ENCODE results near the gene FAM53A.

FAM53A gene

GRCh38 chr4:1683736-1684505, at the start of gene FAM53A:
Gene FAM53A (minus strand): TSS chr4:1684313. CDS start chr4:1668741, 15,572 bp downstream.
- DNase-seq (ENCODE audit: low read depth in 3 of 3), result peak in 1 of 3 donors; percentile 19

- no peak for DNase-seq (ENCODE audit: low read depth in 3 of 3)
Measured at GRCh38 chr4:1732911-1733310, 48.8 kb upstream of the FAM53A start.

GRCh38 chr4:1731180-1731579, 47.1 kb upstream of the FAM53A start:
- DNase-seq (ENCODE audit: low read depth in 3 of 3), result no peak

GRCh38 chr4:1730532-1731135, 46.5 kb upstream of the FAM53A start:
- no peak for DNase-seq (ENCODE audit: low read depth in 3 of 3)

- no peak for DNase-seq (ENCODE audit: low read depth in 3 of 3)
Measured at GRCh38 chr4:1728061-1728980, 44.2 kb upstream of the FAM53A start.

GRCh38 chr4:1727117-1728031, 43.3 kb upstream of the FAM53A start:
- no peak for DNase-seq (ENCODE audit: low read depth in 3 of 3)

GRCh38 chr4:1726146-1726934, 42.2 kb upstream of the FAM53A start:
- DNase-seq (ENCODE audit: low read depth in 3 of 3), result peak; percentile 74 to 82 (median 74)

- no peak for DNase-seq (ENCODE audit: low read depth in 3 of 3)
Measured at GRCh38 chr4:1725521-1725920, 41.4 kb upstream of the FAM53A start.

- DNase-seq (ENCODE audit: low read depth in 3 of 3), result peak in 1 of 3 donors; percentile 64
Measured at GRCh38 chr4:1723131-1723801, 39.2 kb upstream of the FAM53A start.

- DNase-seq (ENCODE audit: low read depth in 3 of 3), result no peak
Measured at GRCh38 chr4:1722551-1723118, 38.5 kb upstream of the FAM53A start.

GRCh38 chr4:1721666-1722550, 37.8 kb upstream of the FAM53A start:
- no peak for DNase-seq (ENCODE audit: low read depth in 3 of 3)

GRCh38 chr4:1721003-1721665, 37.0 kb upstream of the FAM53A start, which contains the start of the genes TACC3 and TMEM129:
Gene TACC3 (plus strand): TSS chr4:1721521. CDS start chr4:1723422, 1,901 bp downstream.
Gene TMEM129 (minus strand): TSS chr4:1721323. CDS start chr4:1720837, 486 bp downstream.
- peak; percentile 87 to 92 (median 89) for DNase-seq (ENCODE audit: low read depth in 3 of 3)

- no peak for DNase-seq (ENCODE audit: low read depth in 3 of 3)
Measured at GRCh38 chr4:1720163-1720983, 36.3 kb upstream of the FAM53A start.

GRCh38 chr4:1718095-1718850, 34.2 kb upstream of the FAM53A start:
- DNase-seq (ENCODE audit: low read depth in 3 of 3), result no peak

GRCh38 chr4:1717129-1718094, 33.3 kb upstream of the FAM53A start:
- no peak for DNase-seq (ENCODE audit: low read depth in 3 of 3)
